Activated effector memory CD4-positive, alpha-beta T cell treated with anti-CD3 and anti-CD28 coated beads, Interleukin-2, amount 50 U/mL, for 16 hours (primary cell): Measurements from ENCODE around the gene VPREB3.

Source experiments
- DNase-seq: peaks from one replicate; pipeline ENCODE4 v3.0.0-alpha.2; 2020

Gene VPREB3

DNA sequence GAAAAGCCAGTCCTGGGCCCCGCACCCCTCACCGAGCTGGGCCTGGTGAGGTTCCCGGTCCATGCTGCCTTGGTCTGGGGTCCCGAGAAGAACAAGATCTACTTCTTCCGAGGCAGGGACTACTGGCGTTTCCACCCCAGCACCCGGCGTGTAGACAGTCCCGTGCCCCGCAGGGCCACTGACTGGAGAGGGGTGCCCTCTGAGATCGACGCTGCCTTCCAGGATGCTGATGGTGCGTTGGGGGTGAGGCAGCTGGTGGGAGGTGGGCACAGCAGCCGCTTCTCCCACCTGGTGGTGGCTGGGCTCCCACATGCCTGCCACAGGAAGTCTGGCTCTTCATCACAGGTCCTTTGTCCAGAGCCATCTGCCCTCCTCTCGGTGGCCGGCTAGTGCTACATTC lies 28.0 kb upstream of the VPREB3 start:
- DNase-seq, result no peak

GRCh38 chr22:23781511-23782183 lies 27.4 kb upstream of the VPREB3 start:
- no peak for DNase-seq

GRCh38 chr22:23781065-23781464 lies 26.8 kb upstream of the VPREB3 start:
- DNase-seq, result no peak

DNA sequence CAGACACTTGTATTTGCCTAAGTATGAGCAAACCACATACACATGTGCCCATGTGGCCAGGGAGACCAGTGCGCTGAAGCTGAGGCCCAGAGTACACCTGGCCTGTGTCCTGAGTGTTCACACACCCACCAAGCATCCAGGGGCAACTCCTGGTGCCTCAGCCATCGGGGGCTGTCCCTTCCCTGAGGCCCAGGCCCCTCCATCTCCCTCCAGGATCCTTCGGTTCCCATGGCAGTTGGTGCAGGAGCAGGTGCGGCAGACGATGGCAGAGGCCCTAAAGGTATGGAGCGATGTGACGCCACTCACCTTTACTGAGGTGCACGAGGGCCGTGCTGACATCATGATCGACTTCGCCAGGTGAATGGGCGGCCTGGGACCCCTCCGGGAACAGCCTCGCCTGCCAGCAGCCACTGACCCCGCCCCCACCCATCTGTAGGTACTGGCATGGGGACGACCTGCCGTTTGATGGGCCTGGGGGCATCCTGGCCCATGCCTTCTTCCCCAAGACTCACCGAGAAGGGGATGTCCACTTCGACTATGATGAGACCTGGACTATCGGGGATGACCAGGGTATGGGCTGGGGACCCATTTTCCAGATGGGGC lies 26.0 kb upstream of the VPREB3 start:
- DNase-seq, result no peak

DNA sequence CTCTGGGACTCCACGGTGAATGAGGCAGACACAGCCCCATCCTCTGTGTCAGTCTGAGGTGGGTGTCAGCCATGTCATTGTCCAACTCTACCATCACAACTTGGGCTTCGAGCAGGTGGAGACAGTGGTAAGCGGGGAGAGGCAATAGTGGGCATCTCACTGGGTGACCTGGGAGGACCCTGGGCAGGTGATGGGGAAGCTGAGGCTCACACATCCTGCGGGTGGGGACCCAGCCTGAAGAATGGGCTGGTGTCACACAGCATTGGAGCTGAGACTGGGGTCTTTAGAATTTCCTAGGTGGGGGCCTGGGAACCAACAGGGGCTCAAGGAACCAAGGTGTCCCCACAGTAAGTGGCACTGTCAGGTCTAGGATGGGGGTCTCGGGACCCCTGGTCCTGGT lies 25.5 kb upstream of the VPREB3 start:
- DNase-seq, result no peak

GRCh38 chr22:23779083-23779482 lies 24.9 kb upstream of the VPREB3 start:
- no peak for DNase-seq

- no peak for DNase-seq
Observed at GRCh38 chr22:23778577-23778900, 24.3 kb upstream of the VPREB3 start.

GRCh38 chr22:23777776-23778576 lies 23.8 kb upstream of the VPREB3 start:
- DNase-seq, result no peak

DNA sequence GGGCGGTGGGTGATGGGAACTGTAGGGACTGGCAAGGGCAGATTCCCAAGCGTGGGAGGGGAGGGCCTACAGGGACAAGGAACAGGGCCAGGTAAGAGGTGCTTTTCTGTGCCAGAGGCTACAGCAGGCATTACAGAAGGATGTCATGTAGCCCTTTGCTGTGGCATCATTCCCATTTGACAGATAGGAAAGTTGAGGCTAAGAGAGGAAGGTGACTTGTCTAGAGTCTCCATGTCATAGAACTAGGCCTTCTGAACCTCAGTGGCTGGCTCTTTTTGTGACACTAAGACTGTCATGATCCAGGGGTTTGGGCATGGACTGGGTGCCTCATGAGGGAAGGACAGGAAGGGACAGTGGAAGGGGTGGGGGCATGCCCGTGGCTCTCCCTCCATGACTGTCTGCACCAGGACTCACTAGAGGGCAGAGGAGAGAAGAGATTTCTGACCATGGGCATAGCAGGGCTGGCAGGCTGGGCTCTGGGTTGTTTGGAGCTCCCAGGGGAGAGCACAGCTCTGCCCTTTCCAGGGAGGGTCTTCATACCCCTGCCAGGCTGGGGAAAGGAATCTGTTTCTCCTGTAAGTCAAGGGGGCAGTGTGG lies 21.7 kb upstream of the VPREB3 start:
- DNase-seq, result no peak

GRCh38 chr22:23774922-23775436 lies 20.8 kb upstream of the VPREB3 start:
- DNase-seq, result no peak

DNA sequence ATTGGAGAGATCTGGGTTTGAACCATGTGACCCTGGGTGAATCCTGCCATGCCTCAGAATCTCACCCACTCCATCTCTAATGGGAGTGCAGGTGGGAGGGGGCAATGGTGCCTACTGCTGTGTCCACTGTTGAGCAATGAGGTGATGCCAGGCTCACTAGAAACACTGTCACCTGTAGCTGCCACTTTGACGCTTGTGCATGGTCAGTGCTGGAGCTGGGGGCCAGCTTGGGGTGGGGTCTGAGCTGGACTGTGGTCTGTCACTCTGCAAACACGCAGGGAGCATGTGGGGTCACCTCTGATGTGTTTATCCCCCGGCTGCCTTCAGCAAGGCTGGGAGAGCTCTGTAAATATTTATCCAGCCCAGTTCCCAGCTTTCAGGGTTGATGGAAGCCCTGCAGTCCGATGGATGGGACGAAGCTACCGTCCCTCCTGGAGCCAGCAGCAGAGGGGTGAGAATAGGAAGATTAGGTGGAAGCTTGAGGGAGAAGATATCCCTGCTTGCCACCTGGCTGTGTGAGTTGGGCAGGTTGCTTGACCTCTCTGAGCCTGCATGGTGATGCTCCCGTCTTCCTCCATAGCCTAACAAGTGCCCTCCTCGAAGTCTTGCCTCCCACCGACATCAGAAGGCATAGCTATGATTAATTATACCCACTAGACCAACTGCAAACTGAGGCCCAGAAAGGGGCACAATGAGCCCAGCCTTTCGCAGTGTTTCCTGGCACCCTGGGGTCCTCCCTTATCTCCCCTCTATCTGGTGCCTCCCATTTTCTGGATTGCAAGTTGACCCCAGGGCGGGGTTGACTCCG lies 20.1 kb upstream of the VPREB3 start:
- DNase-seq, result no peak

- DNase-seq, result no peak
Observed at GRCh38 chr22:23773483-23774113, 19.4 kb upstream of the VPREB3 start.

DNA sequence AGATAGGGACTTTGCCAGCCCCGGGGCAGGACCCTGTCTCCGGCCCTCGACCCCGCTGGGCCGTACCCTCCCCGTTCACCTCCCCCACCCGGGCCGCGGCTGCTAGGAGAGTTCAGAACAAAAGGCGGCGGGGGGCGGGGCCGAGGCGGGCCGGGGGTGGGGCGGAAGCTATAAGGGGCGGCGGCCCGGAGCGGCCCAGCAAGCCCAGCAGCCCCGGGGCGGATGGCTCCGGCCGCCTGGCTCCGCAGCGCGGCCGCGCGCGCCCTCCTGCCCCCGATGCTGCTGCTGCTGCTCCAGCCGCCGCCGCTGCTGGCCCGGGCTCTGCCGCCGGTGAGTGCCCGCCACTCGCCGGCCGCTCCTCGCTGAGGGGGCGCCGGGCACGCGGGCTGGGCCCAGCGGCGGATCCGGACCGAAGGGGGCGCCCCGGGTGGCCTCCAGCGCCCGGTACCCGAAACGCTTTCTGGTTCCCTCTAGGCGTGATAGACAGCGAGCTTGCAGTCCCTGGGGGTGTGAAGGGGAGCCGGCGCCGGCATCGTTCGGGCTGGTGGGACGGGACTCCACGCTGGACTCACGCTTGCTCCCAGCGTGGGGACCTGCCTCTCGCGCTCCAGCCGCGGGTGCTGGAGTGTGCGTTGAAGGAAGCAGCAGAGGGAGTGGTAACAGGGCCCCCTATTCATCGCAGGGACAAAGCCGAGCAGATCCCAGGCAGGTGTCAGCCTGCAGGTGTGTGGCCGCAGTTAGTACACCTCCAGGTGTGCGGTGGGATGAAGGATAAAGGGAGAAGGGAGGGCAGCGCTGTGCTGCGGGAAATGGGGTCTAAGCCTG lies 18.6 kb upstream of the VPREB3 start, which contains the start of gene MMP11:
Gene MMP11 (plus strand): TSS at position 201 of the 825 bp plus-strand sequence. CDS start 22 bp downstream, at position 223.
- peak; percentile 82 for DNase-seq

GRCh38 chr22:23772315-23772648 lies 18.1 kb upstream of the VPREB3 start:
- DNase-seq, result no peak

- DNase-seq, result no peak
Observed at GRCh38 chr22:23769321-23769965, 15.2 kb upstream of the VPREB3 start.

DNA sequence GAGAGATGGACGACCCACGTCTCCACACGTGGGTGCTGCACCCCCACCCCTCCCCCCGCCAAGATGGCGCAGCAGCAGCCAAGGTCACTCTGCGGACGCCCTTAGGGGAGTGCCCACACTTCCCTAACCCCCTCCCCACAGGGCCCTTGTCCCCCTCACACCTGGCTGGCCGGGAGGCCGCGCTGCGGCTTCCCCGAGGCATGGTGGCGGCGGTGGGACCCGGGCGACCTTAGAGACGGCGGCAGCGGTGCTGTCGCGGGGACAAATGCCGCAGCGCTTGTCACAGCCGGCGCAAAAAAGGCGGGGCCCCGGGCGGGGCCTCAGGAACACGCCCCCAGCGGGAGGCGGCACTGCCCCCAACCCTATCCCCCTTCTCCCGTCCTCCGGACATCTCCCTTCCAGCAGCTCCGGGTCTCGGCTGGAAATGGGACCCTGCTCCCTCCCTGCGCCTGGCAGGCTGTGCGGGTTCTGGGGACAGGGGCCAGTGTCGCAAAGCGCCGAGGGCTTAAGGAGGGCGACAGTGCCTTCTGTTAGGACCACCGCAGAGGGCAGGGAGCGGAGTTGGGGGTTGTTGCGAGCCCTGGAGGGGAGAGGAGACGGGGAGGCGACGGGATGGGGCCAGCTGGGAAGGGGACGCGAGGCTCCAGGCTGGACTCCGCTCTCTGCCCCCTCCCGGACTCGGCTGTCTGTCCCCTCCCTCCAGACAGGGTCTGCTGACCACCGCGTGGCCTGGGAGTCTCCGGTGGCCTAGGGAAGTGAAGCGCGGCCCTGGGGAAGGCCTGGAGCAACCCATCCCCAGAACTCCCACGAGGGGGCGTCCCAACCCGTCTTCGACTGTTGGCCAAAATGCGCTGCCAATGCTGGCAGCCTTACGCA lies 13.7 kb upstream of the VPREB3 start, which contains the start of gene CHCHD10:
Gene CHCHD10 (minus strand): TSS at position 300 of the 876 bp plus-strand sequence. CDS start 98 bp downstream, at position 202.
- peak; percentile 92 for DNase-seq

DNA sequence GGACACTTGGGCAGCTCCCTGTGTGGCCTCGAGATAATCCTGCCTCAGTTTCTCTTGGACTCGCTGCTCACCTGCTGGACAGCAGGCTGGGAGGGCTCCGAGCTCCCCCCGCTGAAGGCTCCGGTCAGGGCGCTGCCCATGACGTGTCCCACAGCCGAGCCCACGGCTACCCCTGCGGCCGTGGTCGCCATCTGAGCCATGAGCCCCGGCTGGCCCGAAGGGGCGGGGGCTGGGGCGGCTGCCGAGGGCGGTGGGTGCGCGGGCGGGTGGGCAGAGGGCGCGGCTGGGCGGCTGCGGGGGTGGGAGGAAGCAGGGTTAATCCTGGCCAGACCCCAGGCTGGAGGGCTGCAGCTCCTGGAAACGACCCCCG lies 13.1 kb upstream of the VPREB3 start:
- no peak for DNase-seq

GRCh38 chr22:23764899-23765881 lies 11.0 kb upstream of the VPREB3 start:
- no peak for DNase-seq
